ENCODE measurements around the gene LETMD1.

DNA sequence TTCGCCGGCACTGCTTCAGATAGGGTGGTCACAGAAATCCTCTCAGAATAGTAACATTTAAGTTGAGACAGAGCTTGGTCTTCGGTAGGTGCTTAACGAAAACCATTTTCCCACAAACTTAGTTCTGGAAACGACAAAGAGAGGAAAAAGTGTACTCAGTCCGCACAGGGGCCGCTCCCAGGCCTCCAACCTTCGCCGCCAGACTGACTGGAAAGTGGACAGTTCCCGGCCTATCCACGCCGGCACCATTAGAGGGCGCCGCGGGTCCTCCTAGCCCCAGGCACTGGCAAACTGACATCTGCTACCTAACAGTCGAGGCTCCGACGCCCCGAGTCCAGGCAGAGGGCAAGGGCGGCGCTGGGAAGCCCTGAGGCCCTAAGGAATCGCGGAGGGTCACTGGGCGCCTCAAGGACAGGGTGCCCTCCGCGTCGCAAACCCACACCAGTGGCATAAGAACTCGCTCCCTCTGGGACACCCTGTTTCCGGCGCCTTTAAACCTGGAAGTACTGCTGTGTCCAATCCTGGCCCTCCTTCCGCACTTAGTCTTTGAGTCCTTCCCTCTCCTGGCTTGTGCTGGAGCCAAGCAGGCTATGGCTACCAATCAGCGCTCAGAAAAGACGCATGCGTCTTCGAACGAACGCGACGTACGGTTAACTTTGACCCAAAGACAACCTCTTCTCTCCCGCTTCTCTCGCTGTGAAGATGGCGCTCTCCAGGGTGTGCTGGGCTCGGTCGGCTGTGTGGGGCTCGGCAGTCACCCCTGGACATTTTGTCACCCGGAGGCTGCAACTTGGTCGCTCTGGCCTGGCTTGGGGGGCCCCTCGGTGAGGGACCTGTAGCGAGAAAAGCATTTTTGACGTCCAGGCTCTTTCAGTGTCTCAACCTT is at the start of gene LETMD1:
- TF ChIP-seq, protein P1, sequence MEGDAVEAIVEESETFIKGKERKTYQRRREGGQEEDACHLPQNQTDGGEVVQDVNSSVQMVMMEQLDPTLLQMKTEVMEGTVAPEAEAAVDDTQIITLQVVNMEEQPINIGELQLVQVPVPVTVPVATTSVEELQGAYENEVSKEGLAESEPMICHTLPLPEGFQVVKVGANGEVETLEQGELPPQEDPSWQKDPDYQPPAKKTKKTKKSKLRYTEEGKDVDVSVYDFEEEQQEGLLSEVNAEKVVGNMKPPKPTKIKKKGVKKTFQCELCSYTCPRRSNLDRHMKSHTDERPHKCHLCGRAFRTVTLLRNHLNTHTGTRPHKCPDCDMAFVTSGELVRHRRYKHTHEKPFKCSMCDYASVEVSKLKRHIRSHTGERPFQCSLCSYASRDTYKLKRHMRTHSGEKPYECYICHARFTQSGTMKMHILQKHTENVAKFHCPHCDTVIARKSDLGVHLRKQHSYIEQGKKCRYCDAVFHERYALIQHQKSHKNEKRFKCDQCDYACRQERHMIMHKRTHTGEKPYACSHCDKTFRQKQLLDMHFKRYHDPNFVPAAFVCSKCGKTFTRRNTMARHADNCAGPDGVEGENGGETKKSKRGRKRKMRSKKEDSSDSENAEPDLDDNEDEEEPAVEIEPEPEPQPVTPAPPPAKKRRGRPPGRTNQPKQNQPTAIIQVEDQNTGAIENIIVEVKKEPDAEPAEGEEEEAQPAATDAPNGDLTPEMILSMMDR (tag by site-specific recombination; IDR thresholded peaks at IDR 0.05): peak; percentile 96
- no peak for TF ChIP-seq ZBTB7A (tag by site-specific recombination; IDR thresholded peaks at IDR 0.05; ENCODE audit: low read depth)
- no peak for TF ChIP-seq HOXA7 (CRISPR knock-in tag; IDR thresholded peaks at IDR 0.05; ENCODE audit: borderline replicate concordance)

Measured in HEK293 (cell line).